WERI-Rb-1 (cell line): ENCODE measurements around the gene TOX4.

Experiments
- DNase-seq: peaks from one replicate; pipeline ENCODE4 v3.0.0-alpha.2; 2020
- H3K27ac ChIP-seq: fragments of 250-450 bp; sonication (Bioruptor Pico); 2 replicates; pipeline ENCODE4 v1.5.1; 2020; ENCODE audit warnings: mild to moderate bottlenecking, moderate library complexity
- H3K27me3 ChIP-seq: fragments of 250-450 bp; sonication (Bioruptor Pico); 2 replicates; pipeline ENCODE4 v1.5.1; 2021; ENCODE audit warnings: mild to moderate bottlenecking, low read depth, moderate library complexity; ENCODE audit not compliant: insufficient read depth, severe bottlenecking
- H3K36me3 ChIP-seq: fragments of 250-450 bp; sonication (Bioruptor Pico); 2 replicates; pipeline ENCODE4 v1.5.1; 2020; ENCODE audit warnings: mild to moderate bottlenecking, moderate library complexity
- H3K4me3 ChIP-seq: 2 replicates; pipeline ENCODE4 v1.5.1; 2011; ENCODE audit warnings: low read depth, mild to moderate bottlenecking, control low read depth, low read length
- H3K9me3 ChIP-seq: fragments of 250-450 bp; sonication (Bioruptor Pico); 2 replicates; pipeline ENCODE4 v1.5.1; 2021; ENCODE audit warnings: mild to moderate bottlenecking, moderate library complexity; ENCODE audit not compliant: severe bottlenecking
- TF ChIP-seq, protein P1 (sequence below): IDR thresholded peaks from 2 replicates; pipeline ENCODE4 v1.5.1; 2011; ENCODE audit warnings: low read depth, mild to moderate bottlenecking, control low read depth, inconsistent platforms, low read length

Gene TOX4

DNA sequence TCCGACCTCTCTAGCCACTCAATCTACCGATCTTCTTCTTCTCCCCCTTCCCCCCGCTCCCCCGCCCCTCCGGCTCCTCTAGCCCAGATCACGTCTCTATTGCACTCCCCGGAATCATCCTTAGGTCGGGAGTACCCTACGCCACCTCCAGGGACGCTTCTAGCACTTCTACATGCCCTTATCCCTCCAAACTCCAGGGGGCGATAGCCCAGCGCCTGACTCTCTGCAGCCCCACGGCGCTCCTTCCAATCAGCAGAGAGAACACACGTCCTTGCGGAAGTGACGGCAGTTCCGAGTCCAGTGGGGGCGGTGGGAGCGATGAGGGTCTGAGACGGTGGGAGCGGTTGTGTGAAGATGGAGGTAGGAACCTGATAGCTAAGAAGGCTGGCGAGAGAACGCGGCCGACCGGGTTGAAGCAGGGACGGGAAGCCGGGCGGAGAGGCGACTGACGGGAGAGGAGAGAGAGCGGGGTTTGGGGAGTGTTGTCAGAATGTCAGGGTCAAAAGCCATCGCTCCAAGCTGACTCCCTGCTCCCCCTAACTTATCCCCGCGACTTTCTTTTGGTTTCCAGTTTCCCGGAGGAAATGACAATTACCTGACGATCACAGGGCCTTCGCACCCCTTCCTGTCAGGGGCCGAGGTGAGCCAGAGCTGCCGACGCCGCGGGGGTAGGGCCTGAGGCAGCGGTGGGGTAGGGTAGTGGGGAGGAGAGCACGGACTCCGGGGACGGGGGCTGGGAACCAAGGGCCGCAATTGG, at the start of gene TOX4, which contains the start of gene RAB2B:
Gene TOX4, plus strand, starts transcription at position 271 of the 757 bp plus-strand sequence. Its CDS starts 84 bp downstream, at position 355.
Gene RAB2B, minus strand, starts transcription at position 35 of the 757 bp plus-strand sequence. CDS start 87 bp downstream, outside the sequence.
- Histone ChIP-seq H3K36me3 (peaks cover 17% of the 10 kb centered on the region), H3K9me3 (no peaks in the 10 kb centered on the region), H3K4me3 (peak within 1 kb of the TSS; percentile 99), H3K27me3 (no peaks in the 10 kb centered on the region), H3K27ac (peak within 1 kb of the TSS; percentile 71)
- TF ChIP-seq, protein P1, sequence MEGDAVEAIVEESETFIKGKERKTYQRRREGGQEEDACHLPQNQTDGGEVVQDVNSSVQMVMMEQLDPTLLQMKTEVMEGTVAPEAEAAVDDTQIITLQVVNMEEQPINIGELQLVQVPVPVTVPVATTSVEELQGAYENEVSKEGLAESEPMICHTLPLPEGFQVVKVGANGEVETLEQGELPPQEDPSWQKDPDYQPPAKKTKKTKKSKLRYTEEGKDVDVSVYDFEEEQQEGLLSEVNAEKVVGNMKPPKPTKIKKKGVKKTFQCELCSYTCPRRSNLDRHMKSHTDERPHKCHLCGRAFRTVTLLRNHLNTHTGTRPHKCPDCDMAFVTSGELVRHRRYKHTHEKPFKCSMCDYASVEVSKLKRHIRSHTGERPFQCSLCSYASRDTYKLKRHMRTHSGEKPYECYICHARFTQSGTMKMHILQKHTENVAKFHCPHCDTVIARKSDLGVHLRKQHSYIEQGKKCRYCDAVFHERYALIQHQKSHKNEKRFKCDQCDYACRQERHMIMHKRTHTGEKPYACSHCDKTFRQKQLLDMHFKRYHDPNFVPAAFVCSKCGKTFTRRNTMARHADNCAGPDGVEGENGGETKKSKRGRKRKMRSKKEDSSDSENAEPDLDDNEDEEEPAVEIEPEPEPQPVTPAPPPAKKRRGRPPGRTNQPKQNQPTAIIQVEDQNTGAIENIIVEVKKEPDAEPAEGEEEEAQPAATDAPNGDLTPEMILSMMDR: peak; percentile 94
- peak; percentile 97 for DNase-seq

DNA sequence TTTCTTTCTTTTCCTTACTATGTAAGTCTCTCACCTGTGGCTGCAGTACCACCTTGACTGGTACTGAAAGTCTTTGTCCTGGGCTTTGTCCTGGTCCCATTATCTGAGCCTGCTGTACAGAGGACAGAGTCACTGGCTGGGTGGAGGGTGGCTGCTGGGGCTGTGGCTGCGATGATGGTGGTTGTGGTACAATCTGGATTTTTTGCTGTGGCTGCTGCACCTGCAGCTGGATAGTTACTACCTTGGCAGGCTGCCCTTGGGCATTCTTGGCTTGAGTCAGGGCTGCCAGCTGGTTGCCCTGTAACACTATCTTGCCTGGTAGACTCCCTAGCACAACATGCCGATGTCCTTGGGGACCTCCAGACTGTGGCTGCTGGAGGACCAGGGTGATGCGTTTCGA, 48.1 kb upstream of the TOX4 start:
- TF ChIP-seq, protein P1: no peak
- DNase-seq: no peak
- peaks cover 76% of the 10 kb centered on the region for H3K36me3 ChIP-seq
- no peaks in the 10 kb centered on the region for H3K9me3 ChIP-seq
- no peaks in the 10 kb centered on the region for H3K27me3 ChIP-seq
- H3K27ac ChIP-seq: no peak overlapping the region
- H3K4me3 ChIP-seq: no peak overlapping the region

DNA sequence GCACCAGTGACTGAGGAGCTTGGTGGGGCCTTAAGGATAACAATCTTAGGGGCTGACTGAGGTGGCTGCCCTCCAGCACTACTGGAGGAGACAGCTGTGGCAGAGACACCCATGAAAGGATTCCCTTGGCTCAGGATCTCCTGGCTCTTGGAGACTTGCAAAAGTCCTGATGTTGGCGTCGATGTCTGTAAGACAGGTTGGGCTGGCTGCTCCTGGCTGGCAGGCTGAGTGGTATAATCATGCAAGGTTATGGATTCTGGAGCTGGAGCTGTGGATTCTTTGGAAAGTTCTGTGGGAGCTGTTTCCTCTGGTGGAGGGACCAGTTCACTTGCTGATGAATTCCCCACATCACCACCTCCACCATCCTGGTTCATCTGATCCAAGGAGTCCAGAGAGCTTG, 45.9 kb upstream of the TOX4 start:
- peaks cover 54% of the 10 kb centered on the region for H3K36me3 ChIP-seq

DNA sequence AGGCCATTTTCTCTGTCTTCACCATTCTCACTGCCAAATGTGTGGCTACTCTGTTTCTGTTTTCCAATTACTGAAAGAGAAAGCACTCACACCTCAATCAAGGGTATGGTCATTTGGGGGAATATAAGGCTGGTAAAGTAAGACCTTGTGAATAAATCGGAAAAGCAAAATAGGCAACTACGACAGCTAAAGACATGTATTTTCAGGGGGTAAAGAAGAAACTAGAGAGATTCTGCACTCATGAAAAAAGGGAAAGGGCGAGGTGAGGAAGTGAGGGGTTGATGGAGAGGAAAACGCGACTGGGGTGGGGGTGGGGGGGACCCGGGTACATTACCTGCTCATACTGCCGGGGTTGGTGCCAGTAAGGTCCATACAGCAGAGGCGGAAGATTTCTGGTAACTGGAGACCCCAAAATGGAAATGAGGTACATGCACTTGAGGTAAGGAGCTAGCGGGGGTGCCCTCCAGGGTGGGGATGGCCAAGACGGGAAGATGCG, 40.4 kb upstream of the TOX4 start:
- H3K9me3 ChIP-seq: no peaks in the 10 kb centered on the region
- peaks cover 6% of the 10 kb centered on the region for H3K36me3 ChIP-seq
- TF ChIP-seq, protein P1: no peak
- no peaks in the 10 kb centered on the region for H3K27me3 ChIP-seq
- DNase-seq: no peak
- H3K4me3 ChIP-seq: peak overlapping the region; percentile 78
- H3K27ac ChIP-seq: peak overlapping the region; percentile 90

More for the DNA sequence above, 45.9 kb upstream of the TOX4 start:
- H3K27ac ChIP-seq: no peak overlapping the region
- DNase-seq: no peak
- no peaks in the 10 kb centered on the region for H3K27me3 ChIP-seq
- TF ChIP-seq, protein P1: no peak
- H3K4me3 ChIP-seq: no peak overlapping the region
- H3K9me3 ChIP-seq: no peaks in the 10 kb centered on the region

DNA sequence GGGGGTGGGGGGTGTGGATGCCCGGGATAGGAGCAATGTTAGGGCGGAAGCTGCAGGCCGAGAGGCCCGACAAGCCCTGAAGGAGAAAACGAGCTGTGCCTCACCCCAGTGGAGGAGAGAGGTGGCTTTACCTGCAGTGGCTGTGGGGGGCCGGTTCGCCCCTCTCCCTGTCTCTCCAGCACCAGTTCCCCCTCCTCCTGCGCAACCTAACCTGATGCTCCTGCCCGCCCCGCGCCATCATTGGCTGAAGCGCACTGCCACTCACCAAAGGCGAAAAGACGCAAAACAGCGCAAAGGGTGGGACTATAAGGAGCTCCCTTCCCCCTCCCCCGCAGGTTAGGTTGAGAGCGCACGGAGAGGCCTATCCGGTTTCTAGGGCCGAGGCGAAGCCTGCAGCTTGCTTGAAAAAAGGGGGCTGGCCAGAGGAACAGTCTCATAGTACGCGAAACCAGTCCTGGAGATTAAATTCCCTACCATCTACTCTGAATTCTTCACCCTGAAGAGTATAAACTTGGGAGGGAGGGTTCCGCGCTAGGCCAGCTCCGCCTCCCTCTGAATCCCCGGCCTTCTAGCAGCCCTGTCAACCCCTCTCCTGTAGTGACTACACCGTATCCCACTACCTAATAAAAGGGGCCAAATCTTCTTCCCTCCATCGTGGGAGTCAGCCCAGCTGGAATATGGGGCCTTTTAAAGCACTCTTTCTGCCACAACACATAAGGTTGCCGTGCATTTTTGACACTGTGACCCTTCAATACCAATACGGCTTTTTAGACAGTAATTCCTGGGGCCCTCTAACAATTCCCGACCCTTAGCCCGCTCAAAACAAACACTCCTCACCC, 39.7 kb upstream of the TOX4 start:
- H3K36me3 ChIP-seq: peaks cover 3% of the 10 kb centered on the region
- no peaks in the 10 kb centered on the region for H3K27me3 ChIP-seq
- DNase-seq: peak; percentile 99
- peak overlapping the region; percentile 78 for H3K4me3 ChIP-seq
- TF ChIP-seq, protein P1: no peak
- no peaks in the 10 kb centered on the region for H3K9me3 ChIP-seq
- peak overlapping the region; percentile 90 for H3K27ac ChIP-seq
